Dermis blood vessel endothelial cell (primary cell): ENCODE measurements around the gene TCF3. TPM values are rescaled to one million over a fixed set of nuclear protein-coding genes. Genes with fewer than 3 reads are reported as not detected.

ENCODE experiments used
- total RNA-seq: library from RNA; depleted of rRNA; stranded (reverse); fragments of >200 nt; gene quantifications from 2 replicates; pipeline ENCODE4 v1.2.3, GENCODE V29; 2014

TCF3 gene
- total RNA-seq, 1 donor from 2014 or later: 94.1 TPM

Other genes with a start within 250 kb of the TCF3 start
- gene DAZAP1, start 245.0 kb downstream of the TCF3 start, total RNA-seq: 58.0 and 104 TPM in 2 replicates
- 380 and 637 TPM in 2 replicates for gene RPS15, start 214.2 kb downstream of the TCF3 start, total RNA-seq
- gene APC2, start 202.5 kb downstream of the TCF3 start, total RNA-seq: 0.23 and 0.34 TPM in 2 replicates
- 22.0 and 28.1 TPM in 2 replicates for gene C19orf25, start 173.4 kb downstream of the TCF3 start, total RNA-seq
- gene PCSK4, start 162.3 kb downstream of the TCF3 start, total RNA-seq: 0.68 and 1.1 TPM in 2 replicates
- 0.34 and 1.0 TPM in 2 replicates for gene REEP6, start 161.4 kb downstream of the TCF3 start, total RNA-seq
- 0.19 TPM in 1 of 2 replicates, not detected in the other for gene ADAMTSL5, start 139.6 kb downstream of the TCF3 start, total RNA-seq
- gene PLK5, start 128.5 kb downstream of the TCF3 start, total RNA-seq: not detected in 2 replicates
- 82.4 and 121 TPM in 2 replicates for gene MEX3D, start 84.3 kb downstream of the TCF3 start, total RNA-seq
- 119 and 194 TPM in 2 replicates for gene MBD3, start 59.8 kb downstream of the TCF3 start, total RNA-seq
- 48.8 and 62.1 TPM in 2 replicates for gene UQCR11, start 47.2 kb downstream of the TCF3 start, total RNA-seq
- not detected in 2 replicates for gene ONECUT3, start 100.9 kb upstream of the TCF3 start, total RNA-seq
- gene ATP8B3, start 159.7 kb upstream of the TCF3 start, total RNA-seq: 0.85 and 1.2 TPM in 2 replicates
- gene REXO1, start 195.9 kb upstream of the TCF3 start, total RNA-seq: 8.7 and 14.0 TPM in 2 replicates
- gene KLF16, start 211.0 kb upstream of the TCF3 start, total RNA-seq: 5.3 and 9.5 TPM in 2 replicates
- gene ABHD17A, start 232.9 kb upstream of the TCF3 start, total RNA-seq: 111 and 142 TPM in 2 replicates